GM18873 (cell line): ENCODE data around the gene MAPK8IP2.
"Not testable (repeated sequence)": the region's sequence is repeated elsewhere in the genome, so short reads cannot be mapped to it uniquely, and the experiment has no call there.

Experiments used
- ATAC-seq: cut with Tn5 transposase; IDR thresholded peaks from one replicate; pipeline ENCODE4 v1.9.1; 2021; ENCODE audit warnings: mild to moderate bottlenecking, moderate library complexity, moderate number of reproducible peaks; ENCODE audit not compliant: unreplicated experiment, low FRiP score

The MAPK8IP2 gene

DNA sequence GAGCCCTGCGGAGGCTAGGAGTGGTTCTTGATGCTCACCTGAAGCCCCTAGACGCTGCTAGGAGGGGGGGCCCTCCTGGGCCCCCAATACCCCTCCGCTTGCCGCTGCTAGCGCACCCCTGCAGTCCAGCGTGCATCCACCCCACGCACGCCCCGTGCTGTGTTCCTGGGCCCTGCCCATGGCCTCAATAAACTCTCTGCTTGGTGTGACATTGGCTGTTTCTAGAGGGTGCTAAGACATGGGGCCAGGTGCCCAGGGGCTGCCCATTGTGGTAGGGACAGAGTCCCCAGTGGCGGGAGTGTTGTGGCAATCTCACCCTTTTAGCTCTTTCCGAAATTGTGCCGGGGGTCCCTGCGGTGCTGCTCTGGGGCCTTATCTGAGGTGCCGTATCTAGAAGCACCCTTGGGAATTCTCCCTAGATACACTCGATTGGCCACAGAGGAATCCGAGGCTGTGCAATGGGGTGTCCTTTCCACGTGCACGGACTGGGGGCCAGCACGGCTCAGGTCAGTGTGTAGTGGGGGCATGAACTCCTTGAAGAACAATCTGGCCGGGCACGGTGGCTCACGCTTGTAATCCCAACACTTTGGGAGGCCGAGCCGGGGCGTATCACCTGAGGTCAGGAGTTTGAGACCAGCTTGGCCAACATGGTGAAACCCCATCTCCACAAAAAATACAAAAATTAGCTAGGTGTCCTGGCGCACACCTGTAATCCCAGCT is 10.9 kb downstream of the MAPK8IP2 start:
- no peak for ATAC-seq

DNA sequence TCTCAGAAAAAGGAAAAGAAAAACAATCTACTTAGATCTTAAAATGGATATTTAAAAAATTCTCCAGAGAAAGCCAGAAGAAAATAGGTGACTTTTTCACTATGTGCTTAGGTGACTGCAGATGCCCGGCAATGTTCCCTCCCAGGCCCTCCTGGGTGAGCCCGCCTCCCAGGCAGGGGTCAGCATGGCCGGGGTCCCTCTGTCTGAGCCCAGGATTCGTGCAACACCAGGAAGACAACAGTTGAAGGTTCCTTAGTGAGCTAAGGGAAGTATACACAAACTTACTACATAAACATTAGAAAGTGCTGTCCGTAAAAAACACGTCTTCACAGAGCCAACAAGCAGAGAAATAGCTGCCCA is 11.6 kb downstream of the MAPK8IP2 start:
- no peak for ATAC-seq

- no peak for ATAC-seq
Observed at GRCh38 chr22:50612528-50613221, 12.1 kb downstream of the MAPK8IP2 start.

DNA sequence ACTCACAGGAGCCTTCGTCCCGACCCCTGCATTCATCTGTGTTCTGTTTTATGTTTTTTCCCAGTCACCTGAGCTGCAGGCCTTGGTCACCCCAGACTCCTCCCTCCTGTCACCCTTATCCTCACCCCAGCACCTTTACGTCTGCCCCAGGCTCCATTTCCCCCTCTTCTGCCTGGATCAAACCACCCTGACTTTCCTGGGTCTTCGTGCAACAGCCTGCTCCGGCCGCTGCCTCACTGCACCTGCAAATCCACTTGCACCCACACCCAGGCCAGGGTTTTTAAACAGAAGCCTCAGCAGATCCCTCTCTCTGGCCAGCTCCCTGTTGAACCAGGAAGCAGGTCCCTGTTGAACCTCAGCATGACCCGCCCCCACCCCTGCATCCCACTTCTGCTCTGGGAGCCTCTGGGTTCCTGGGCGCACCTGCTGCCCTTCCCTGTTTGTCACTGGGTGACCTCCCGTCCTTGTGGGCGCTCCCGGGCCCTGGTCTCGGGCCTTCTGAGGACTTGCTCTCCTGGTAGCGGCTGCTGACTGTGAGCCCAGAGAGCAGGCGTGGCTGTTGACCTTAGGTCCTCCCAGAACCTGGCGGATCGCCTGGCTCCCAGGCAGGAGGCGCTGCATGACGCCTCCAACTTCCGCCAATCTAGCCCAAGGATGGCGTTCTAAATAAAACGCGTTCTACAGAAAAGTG is 12.8 kb downstream of the MAPK8IP2 start:
- ATAC-seq = no peak

- ATAC-seq = not testable (repeated sequence)
Observed at GRCh38 chr22:50614296-50614695, 13.7 kb downstream of the MAPK8IP2 start.

DNA sequence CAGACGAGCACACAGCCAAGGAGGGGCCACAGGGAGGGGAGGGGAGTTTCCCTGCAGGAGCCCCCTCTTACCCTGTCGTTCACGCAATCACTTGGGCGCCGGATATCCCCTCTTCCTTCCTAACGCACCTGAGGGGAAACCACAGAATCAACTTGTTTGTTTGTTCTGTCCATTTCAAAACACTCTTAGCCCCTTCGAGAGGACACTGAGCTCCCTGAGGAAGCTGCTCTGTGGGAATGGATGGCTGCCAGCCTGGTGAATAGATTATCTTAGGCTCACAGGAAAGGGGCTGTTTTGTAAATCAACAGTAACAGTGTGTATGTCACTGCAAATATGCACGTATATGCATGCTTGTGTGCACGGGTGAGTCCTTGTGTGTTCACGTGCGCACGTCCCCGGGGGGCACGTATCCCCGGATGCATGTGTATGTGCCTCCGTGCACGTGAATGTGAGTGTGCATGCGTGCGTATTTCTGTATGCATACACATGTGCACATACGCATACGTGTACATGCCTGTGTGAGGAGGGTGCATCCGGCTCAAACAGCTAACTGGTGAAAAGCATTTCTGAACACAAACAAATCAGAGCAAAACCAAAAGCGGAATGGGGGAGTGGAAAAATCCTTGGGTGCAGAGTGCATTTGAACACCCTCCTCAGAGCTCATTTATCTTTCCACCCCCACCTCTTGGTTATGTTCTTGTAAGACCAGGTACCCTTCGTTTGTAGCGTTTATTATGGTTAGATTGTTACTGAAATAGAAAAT is 20.2 kb downstream of the MAPK8IP2 start:
- peak; percentile 36 for ATAC-seq

- ATAC-seq = no peak
Observed at GRCh38 chr22:50621356-50621880, 20.8 kb downstream of the MAPK8IP2 start.

DNA sequence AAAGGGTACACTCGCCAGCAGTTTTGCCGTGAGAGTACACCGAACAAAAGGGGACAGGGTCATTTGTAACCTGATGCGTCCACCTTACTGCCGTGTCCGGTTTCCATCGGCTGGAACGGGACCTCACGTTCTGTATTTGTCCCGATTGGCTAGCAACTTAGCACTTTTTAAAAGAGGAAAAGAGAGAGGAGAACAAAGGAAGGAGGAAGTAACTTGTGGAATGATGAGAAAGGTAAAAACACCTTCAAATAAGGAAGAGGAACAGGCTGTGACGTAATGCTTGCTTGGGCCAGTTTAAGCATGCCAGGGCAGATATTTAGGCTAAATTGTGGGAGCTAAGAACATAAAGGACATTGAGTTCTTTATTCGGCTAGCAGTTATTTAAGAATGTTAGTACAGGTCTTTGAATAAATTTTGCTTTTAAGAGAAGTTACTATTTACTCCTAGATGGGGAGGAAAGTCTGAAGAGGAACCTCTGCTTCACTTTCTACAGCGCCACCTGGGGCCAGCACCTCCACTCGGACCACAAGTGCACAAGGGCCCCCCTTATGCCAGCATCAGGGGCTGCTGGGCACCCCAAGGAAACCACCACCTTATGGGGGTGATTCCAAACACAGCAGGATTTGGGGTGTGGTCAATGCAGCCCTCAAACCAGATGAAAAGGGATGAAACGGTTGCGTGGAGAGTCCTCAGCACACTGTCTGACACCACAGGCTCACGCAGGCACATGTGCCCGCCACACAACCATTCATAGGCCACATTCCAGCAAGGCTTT is 21.5 kb downstream of the MAPK8IP2 start:
- ATAC-seq = no peak

GRCh38 chr22:50622723-50623327 is 22.2 kb downstream of the MAPK8IP2 start:
- no peak for ATAC-seq

DNA sequence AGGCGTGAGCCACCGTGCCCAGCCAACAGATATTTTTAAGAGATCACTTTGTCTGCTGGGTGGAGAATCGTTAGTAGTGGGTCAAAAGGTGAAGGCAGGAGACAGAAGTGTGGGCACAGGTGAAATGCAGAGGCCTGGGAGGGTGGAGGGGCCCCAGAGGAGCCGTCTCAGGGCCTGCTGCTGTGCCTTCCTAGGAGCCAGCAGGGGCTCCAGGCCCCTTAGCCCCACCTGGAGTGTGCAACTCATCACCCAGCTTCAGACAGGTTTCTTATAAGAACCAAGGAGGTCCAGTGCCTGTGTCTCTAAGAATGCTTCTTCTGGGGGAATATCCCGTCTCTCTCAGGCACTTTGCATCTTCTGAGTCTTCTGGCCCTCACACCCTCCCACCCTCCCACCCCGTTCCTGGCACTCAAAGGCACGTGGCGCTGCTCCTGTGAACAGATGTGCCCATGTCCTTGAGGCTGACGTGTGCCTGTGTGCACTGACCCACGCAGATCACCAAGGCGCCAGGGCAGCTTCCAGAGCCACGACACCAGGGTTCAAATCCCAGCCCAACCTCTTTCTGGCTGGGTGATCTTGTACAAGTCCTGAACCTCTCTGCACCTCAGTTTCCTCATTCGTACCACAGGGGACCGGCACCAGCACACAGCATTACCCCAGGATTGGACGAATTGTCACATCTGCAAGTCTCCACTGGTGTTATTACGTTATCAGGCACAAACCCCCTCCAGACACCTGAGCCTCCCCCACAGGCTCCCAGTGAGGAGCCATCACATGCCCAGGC is 23.9 kb downstream of the MAPK8IP2 start:
- no peak for ATAC-seq

DNA sequence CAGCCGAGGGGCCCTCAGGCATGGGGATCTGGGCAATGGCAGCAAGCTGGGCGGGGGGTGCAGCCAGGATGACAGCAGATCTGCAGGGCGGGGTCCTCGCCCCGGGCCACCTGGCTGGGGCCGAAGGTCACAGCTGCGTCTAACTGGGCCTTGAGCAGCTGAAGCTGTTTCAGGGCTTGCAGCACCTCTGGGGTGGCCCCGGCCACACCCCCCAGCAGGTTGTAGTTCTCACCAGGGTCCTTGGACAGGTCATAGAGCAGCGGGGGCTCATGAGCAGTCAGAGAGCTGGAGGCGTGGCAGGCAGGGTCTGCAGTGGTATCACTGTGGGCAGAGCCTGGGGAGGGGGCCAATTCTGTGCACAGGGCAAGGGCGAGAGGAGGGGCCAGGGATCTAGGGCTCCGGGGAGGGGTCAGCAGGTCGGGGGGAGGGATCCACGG is 24.6 kb downstream of the MAPK8IP2 start:
- ATAC-seq = no peak

GRCh38 chr22:50625568-50626313 is 25.1 kb downstream of the MAPK8IP2 start:
- no peak for ATAC-seq

GRCh38 chr22:50626314-50626849 is 25.8 kb downstream of the MAPK8IP2 start:
- ATAC-seq = no peak

DNA sequence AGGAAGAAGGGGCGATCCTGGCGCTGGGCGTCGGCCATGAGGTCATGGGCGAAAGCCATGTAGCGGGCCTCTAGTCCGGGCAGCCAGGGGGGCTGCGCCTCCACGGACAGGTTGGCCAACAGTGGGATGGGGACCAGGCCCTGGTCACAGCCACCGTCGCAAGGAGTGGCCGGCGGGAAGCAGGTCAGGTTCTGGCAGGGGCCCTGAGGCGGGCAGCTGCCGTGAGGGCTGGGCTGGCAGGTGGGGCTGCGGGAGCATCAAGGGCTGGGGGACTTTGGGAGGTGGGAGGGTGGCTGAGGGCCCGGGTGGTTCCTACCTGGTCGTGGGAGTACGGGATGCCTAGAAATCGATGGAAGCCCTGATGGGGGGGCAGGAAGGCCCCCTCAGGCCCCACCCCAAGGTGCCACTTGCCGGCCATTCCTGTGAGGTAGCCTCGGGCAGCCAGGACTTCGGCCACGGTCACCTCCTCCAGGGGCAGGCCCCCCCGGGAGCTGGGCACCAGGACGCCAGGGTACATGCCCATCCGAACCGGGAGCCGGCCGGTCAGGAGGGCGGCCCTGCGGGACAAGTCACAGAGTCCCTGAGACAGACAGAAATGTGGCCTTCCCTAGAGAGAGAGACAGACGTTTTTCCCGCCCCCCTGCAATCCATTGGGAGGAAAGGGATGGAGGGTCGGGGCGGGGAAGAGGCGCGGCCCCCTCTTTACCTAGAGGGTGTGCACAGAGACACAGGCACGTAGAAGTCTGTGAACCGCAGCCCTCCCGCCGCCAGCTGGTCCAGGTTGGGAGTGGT is 26.5 kb downstream of the MAPK8IP2 start:
- ATAC-seq = no peak

GRCh38 chr22:50627642-50628542 is 27.3 kb downstream of the MAPK8IP2 start, which contains the start of gene ARSA:
ARSA (minus strand) TSS chr22:50628152; CDS start chr22:50627779, 373 bp downstream.
- ATAC-seq = no peak
